UCSD-AML1 (cell line): Measurements from ENCODE around the gene VAMP7.
"Not testable (repeated sequence)": the region's sequence is repeated elsewhere in the genome, so short reads cannot be mapped to it uniquely, and the experiment has no call there.

Source experiments
- DNase-seq: peaks from one replicate; lab custom pipeline; 2025; ENCODE audit not compliant: unreplicated experiment; lab: John Stamatoyannopoulos, UW

The VAMP7 gene, protein sequence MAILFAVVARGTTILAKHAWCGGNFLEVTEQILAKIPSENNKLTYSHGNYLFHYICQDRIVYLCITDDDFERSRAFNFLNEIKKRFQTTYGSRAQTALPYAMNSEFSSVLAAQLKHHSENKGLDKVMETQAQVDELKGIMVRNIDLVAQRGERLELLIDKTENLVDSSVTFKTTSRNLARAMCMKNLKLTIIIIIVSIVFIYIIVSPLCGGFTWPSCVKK

DNA sequence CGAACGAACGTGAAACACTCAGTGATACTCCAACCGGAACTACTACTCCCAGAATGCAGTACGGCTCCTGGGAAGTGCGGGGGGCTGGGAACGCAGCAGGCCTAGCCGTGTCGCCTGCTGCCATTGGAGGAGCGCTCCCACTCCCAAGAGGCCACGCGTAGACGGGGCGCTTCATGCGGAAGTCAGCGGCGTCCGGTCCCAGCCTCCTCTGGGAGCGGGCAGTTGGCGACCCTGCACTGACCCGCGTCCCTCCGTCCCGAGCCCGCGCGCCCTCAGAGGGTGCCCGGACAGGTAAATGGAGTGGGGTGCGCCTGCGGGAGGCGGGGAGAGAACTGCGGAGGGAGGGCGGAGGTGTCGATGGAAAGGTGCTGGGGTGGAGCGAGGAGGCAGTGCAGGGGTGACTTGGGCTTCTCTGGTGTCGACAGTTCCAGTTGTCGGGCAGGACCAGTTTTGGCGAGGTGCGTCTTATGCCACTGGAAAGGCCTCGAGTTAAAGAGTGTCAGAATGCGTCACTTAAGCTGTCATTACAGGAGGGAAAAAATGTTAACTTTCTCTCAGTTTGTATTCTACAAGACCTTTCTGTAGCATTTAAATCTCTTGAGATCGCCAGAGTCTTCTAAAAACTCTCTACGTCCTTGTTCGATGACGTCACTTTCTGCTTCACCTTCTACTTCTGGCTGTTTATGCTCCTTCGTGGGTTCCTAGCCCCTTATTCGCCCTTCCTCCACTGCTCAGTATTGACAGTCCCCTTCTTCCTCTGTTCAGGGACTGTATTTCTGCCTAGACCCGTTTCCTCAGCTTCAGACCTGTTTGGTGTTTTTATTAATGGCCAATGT lies at the start of gene VAMP7:
VAMP7 (plus strand) TSS at position 188 of the 836 bp plus-strand sequence. CDS start 8,122 bp downstream, outside the sequence.
- peak; percentile 86 for DNase-seq

DNA sequence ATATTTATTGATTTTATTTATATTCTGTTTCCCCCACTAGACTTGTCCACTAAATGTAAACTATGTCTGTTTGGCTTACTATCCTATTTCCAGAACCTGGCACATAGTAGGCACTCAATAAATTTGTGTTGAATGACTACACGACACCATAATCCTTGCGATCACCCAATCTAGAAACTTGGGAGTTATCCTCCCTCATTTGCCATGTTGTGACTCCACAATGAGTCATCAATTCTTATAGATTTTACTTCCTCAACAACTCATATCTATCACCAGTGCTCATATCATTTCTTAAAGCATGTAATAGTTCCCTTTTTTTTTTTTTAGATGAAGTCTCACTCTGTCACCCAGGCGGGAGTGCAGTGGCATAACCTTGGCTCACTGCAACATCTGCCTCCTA lies 39.9 kb upstream of the VAMP7 start:
- DNase-seq, result no peak

DNA sequence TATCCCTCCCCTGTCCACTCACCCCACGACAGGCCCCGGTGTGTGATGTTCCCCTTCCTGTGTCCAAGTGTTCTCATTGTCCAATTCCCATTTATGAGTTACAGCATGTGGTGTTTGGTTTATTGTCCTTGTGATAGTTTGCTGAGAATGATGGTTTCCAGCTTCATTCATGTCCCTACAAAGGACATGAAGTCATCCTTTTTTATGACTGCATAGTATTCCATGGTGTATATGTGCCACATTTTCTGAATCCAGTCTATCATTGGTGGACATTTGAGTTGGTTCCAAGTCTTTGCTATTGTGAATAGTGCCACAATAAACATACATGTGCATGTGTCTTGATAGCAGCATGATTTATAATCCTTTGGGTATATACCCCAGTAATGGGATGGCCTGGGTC lies 29.4 kb upstream of the VAMP7 start:
- DNase-seq, result not testable (repeated sequence)

DNA sequence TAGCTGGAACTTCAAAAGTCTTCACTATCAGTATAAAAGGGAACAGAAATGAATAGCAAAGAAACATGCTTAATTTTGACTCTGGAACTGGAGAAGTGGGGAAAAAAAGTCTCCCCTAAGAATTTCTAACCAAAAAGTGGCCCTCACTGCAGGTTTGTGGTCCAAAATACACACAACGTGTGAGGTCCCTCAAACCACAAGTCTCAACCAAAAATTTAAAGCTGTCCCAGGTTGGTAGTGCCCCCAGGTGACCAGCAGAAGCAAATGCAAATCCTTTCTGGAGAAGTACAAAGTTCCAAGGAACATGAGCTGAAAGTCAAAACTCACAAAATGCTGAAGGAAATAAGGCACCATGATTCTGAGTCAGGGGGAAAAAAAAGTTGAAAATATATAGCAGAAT lies 23.6 kb upstream of the VAMP7 start:
- no peak for DNase-seq

DNA sequence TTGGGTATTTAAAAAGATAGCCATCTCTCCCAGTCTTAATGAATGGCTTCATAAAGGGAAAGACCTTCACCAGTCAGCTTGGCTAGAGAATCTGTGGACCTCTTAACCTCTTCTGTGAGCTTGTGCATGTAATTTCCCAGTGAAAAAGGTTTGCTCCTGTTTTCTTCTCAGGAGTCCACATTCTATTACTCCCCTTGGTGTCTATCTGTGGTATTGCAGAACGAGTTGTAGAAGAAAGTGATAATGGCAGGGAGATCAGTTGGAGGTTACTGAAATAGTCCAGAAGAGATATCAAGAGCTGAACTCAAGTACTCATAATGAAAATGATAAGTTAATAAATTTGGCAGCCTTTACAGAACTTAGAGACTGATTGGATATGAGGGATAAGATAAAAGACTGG lies 16.5 kb upstream of the VAMP7 start:
- DNase-seq, result no peak

DNA sequence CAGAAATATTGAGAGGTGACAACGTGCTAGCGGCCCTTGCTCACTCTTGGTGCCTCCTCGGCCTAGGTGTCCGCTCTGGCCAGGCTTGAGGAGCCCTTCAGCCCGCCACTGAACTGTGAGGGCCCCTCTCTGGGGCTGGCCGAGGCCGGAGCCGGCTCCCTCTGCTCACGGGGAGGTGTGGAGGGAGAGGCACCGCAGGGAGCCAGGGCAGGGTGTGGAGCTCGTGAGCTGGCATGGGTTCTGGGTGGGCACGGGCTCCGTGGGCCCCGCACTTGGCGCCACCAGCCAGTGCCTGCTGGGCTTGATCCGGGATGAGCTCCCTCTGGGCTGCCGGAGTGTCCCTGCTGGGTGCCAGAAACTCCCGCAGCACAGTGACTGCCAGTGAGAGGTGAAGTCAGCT lies 16.0 kb upstream of the VAMP7 start:
- no peak for DNase-seq

DNA sequence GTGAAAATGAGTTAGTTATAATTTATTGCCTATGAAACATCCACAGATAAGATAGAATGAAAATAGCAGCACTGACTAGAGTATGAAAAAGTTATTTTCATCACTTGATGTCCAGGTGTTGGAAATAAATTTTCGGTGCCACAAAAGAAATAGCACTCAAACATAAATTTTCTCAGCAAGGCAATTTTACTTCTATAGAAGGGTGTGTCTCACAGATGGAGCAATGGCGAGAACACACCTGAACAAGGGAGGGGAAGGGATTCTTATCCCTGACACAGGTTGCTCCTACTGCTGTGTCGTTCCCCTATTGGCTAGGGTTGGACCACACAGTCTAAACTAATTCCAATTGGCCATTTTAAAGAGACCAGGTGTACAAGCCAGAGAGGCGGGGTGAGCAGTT lies 13.3 kb upstream of the VAMP7 start:
- no peak for DNase-seq

DNA sequence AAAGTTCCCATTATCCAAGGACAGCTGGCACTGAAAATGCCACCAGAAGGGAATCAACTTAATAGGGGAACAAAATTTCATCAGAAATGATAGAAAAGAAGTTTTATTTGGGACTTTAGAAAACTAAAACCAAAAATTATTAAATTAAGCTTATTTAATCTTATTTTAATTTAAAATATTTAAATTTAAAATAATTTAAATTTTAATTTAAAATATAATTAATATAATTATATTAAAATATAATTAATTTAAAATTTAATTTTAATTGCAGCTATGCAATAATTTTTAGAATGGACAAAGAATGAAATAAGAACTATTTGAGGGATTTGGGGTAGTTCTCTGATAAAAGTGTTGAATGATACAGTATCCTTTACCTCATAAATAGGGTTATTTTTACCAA lies 10.2 kb upstream of the VAMP7 start:
- no peak for DNase-seq

DNA sequence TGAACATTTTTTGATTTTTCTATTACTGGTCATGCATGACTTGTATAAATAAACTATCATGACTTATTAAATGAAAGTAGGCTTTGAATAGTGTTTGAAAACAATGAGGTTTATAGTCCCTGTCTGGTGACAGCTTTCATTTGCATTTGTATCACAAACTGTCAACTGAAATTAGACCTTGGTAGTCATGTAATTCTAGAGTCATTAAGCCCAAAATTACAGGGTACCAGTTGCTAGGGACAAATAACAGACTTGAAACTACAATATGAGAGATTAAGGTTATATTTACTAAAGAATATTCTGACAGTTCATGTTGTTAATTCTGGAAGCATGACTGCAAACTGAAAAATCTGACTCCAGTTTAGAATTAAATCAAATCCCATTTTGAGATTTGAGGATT lies 9.2 kb upstream of the VAMP7 start:
- DNase-seq, result no peak

DNA sequence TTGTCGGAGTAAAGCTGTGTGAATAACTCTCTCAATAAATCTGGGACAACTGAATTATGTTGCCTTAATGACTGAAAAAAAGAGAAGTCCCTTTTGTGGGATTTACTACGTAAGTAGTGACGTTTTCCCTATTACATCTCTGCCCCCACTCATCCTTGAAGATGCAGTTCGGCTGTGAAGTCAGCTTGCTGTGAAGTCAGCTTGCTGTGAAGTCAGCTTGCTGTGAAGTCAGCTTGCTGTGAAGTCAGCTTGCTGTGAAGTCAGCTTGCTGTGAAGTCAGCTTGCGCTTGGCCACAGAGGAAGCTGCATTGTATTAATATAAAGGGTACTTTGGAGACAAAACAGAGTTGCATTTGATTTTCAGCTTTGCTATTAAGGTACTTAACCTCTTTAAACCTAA lies 8.0 kb upstream of the VAMP7 start:
- no peak for DNase-seq

DNA sequence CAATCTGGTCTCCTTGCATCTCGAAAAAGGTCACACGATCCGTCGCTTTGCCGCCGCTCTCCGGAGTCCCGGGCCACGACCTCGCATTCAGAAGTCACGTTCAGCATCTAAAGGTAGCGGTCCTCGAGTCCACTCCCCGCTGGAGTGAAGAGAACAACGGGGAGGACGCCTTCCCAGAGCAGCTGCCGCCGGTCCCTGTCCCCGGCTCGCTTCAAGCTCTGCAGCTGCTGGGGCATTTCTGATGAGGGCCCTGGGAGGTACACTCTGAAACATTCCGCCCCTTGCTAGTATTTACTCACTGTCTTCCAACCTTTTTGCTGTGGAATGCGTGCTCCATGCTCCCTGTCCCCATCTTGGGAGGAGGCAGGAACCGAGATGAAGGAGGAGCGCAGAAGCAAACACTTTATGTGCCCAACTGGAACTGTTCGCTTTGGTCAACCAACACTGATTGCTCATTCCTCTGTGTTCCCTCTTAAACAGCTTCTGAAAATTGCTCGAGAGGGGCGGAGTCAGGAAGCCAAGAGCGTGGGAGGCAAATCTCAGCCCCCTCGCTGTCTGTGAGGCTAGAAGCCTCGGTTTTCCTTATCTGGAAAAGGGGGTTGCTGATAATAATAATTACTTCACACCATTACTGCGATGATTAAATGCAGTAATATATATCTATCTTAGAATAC lies 6.4 kb upstream of the VAMP7 start:
- no peak for DNase-seq

DNA sequence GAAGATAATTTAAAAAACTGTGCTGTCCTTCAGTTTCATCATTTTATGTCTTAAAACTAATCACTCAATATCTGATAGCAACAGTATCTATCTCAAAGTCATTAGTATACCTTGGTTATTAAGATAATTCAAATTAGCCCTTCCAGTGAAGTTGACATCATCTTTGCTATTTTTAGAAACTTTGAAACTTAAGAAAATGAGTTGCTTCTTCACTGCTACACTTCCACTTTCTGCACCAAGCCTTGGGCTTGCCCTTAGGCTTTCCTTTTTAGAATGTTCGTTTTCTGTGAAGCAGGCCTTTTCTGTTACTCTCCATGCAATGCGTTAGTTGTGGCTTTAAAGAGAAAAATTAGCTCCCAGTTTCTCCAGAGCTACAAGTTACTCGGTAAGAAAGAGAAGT lies 4.4 kb upstream of the VAMP7 start:
- DNase-seq, result no peak

DNA sequence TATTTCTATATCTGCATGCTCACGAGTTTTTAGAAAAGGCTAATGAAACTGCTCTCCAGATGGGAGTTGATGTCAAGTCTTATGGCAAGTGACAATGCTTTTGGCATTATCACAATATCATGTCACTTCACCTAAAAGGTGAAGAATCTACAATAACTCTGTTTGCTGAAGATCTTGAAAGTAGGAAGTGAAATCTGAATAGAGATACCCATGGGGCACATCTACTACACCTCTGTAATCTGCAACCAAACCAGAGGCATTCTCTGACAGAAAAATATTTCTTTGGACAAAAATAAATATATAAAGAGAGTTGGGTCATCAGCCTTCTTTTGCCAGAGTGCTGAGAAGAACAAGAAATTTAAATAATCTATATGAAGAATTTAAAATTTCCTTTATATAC lies 3.9 kb upstream of the VAMP7 start:
- DNase-seq, result no peak

DNA sequence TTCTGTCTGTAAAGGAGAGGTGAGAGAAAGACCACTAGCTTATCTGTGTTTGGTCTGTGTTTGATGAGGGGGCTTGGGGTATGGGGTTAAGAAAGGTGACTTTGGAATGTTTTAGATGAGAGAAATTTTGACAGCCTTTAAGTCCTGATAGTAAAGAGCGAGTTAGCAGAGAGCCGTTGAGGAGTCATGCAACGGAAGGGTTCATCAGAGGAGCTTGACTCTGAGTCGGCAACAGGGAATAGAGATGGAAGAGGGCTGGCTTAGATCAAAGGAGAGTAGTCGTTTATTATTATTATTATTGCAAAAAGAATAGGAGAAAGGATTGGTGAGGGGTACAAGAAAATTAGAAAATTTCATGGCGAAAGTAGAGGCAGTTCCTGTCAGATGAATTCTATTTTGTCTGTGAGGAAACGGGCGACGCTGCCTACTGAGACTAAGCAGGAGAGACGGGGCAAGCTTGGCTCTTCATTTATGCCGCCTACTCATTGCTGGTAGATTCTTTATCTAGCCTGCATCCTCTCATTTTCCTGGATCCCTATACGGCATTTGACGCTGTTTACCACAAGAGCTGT lies 473 bp upstream of the VAMP7 start:
- DNase-seq, result no peak

DNA sequence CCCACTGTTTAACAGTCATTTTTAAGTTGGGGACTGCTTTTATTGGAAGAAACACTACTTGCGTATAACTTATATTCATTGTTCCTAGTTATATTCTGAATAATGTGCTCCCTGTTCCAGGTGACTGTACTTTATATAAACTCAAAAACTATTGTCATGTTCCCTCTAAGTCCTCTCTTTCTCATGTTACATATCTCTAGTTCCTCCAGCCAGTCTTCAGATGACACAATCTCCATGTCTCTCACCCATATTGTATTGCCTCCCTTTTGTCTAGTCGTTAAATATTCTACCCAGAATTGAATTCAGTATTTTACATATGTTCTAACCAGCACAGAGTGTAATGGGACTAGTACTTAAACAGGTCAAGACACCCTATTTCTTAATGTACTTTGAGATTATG lies 5.3 kb downstream of the VAMP7 start:
- no peak for DNase-seq

DNA sequence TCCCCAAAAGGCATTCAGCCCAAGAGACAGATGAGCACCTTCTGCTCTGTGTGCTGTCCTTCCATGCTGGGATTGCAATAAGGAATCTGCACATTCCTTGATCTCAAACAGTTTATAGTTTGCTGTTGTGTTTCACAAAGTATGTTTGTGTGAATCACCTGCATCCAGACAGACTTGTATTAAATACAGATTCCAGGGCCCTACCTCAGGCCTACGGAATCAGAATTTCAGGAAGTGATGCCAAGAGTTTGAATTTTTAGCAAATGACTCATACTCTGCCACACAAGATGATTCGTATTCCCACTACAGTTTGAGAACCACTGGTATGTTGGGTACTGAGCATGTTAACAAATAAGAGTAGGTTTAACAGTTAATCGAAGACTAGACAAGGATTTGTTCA lies 7.0 kb downstream of the VAMP7 start:
- DNase-seq, result no peak

DNA sequence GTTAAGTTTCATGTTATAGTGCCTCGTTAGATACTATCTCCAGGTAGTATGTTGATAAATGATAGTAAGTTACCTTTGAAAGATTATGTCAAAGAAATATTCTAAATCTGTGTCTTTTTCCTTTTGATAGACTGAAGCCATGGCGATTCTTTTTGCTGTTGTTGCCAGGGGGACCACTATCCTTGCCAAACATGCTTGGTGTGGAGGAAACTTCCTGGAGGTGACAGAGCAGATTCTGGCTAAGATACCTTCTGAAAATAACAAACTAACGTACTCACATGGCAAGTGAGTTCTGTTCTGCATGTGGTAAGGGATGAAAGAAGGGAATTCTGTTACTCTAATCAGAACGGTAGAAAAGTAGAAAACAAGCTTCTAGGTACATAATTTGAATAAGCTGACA lies 8.2 kb downstream of the VAMP7 start:
- no peak for DNase-seq

DNA sequence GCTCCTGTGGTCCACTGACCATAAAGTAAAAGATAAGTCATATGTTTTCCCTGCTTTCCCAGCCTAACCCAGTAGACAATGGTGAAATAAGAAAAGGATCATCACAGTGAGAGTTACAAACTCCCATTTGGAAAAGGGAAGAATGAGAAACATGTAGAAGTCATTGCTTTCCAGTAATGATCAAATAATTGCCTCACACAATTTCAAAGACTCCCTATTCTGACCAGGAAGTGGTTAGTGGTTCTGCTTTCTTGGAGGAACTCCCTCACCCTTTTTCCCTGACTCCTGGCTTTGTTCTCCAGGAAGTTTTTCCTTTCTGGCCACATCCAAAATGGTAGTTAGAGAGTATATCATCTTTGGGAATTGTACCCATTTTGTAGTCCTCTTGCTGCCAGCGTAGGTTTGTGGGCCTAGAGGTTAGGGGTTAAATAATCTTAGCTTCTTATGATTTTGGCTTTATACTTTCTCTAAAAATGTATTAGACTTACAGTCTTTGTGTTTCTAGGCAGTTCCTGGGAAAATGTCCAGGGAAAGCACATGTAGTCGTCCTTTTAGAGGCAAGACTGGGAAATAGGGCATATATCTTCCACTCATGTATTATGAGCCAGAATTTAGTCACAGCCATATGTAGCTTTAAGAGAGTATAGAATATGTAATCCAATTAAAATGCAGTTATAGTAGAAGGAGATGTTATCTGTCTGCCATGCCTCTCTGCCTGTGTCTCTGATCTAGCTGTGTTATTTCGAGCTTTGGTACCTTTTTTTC lies 10.5 kb downstream of the VAMP7 start:
- no peak for DNase-seq

DNA sequence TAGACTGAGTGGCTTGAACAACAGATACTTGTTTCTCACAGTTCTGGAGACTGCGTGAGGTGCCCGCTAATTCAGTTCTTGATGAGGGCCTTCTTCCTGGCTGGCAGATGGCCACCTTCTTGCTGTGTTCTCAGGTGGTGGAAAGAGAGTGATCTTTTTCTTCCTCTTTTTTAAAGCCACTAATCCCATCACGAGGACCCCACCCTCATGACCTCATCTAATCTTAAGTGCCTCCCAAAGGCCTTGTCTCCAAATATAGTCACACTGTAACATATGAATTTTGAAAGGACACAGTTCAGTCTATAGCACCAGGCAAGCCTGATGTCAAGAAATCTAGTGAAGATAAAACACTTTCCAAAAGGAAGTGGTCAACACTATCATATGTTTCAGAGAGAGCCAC lies 12.4 kb downstream of the VAMP7 start:
- DNase-seq, result no peak

DNA sequence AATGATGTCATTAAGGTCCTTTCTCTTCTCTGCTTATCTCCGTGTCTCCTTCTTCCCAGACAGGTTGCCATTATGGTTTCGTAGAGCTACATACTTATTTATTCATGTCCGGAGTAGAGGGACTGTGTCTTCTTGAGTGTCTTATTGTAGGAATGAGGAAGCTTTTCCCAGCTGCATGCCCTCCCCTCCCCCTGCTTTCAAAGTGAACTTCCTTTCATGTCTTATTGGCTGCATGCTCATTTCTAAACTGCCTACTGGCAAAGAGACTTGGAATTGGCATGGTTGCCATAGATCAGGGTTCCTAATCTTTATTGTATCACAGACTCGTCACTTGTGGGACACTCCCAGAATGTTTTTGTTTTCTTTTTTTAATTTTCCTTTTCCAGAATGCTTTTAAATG lies 15.4 kb downstream of the VAMP7 start:
- DNase-seq, result no peak

DNA sequence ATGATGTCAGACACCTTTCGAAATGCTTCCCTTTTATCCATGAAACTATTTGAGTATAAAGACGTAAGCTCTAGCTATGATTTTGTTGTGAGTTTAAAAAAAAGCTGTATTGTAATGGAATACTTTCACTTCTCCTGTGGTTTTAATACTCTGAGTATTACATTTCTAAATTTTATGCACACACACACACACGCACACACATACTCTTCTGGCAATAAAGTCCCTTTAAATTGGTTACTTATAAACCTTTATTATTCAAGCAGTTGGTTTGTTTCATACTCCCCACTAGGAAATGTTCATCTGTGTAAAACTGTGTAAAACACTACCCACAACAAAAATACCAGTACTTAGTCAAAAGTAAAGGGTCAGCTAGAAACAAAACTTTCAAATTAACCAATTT lies 18.2 kb downstream of the VAMP7 start:
- no peak for DNase-seq
